ENCODE data around the gene SLC45A2. TPM values are rescaled to one million over a fixed set of nuclear protein-coding genes. Genes with fewer than 3 reads are reported as not detected.

SLC45A2 gene
- total RNA-seq, 4 donors from 2014 or later = 0.26 TPM; not detected in 3

DNA sequence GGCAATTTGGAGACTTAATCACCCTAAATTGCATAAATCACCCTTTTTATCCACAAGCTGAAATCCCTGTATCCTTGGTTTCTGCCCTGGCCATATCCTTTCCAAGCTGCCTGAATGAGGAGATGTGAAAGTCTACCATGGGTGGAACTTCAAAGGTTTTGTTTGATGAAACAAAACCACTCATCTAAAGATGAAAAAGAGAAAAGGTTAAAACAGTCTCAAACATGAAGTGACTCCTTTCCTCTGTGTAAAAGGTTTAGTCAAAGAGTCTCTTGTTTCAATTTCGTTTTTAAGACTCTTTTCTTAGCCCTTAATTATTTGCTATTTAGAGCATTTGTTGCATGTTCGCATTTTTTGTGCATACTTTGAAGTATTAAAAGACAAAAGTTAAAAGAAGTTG, 11.2 kb downstream of the SLC45A2 start:
- intact Hi-C loops (cut with DNase I) = no loop called here
- no peaks in the 10 kb centered on the region for H3K27me3 ChIP-seq
- no peak for DNase-seq (ENCODE audit: extremely low spot score)

DNA sequence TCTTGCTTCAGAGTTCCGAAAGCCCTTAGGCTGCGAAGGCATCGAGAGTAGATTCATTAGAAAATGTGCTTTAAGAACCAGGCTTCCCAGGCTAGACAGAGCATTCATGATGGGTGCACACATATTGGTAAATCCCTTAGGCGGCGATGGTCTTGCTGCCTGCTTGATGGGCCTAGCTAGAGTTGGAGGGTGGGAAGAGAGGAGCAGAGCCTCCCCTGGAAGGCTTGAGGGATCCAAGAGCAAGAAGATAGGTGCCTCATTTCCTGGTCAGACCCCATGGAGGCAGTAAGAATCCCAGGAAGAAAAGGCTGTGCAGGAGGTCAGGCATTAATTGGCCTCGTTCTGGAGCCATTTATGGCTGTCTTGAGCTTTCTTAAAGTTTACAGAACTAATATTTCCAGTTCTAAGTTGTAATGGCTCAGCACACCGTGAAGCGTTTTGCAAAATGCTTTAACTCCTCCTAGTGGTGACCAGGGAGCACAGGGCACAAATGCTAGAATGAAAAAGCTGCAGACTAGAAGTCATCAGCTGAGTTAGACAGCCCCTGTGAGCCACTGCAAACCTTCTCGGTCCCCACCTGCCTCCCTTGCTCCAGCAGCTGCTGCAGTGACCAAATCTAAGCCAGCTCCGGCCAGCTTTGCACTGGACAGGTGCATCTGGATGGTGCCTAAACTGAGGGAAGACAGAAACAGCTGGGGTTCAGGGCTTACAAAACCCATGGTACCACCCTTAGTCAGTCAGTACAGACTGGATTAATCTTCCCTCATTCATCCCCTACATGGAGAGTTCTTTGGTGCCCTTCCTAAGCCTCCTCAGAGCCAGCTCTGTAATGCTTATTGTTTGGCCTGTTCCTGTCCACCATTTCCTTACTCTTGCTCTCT, 14.7 kb downstream of the SLC45A2 start:
- H3K27ac ChIP-seq (replicated peaks in 1 of 4) = no peak overlapping the region
- no peaks in the 10 kb centered on the region for H3K27me3 ChIP-seq
- intact Hi-C loops (cut with DNase I) = loop anchor here (5.0 kb wide), 1 partner anchor 533 kb away; no protein-coding TSS in a partner anchor
- whole genome bisulfite sequencing = 54% methylated on average over 10 of the region's 10 CpGs
- H3K4me3 ChIP-seq = no peak overlapping the region
- H3K4me1 ChIP-seq = peaks cover 0 to 5% (median 0%) of the 10 kb centered on the region in 4 donors
- no peaks in the 10 kb centered on the region for H3K36me3 ChIP-seq
- no peak for TF ChIP-seq POLR2A (IDR thresholded peaks at IDR 0.05; ENCODE audit: low read depth)
- TF ChIP-seq, protein P1, sequence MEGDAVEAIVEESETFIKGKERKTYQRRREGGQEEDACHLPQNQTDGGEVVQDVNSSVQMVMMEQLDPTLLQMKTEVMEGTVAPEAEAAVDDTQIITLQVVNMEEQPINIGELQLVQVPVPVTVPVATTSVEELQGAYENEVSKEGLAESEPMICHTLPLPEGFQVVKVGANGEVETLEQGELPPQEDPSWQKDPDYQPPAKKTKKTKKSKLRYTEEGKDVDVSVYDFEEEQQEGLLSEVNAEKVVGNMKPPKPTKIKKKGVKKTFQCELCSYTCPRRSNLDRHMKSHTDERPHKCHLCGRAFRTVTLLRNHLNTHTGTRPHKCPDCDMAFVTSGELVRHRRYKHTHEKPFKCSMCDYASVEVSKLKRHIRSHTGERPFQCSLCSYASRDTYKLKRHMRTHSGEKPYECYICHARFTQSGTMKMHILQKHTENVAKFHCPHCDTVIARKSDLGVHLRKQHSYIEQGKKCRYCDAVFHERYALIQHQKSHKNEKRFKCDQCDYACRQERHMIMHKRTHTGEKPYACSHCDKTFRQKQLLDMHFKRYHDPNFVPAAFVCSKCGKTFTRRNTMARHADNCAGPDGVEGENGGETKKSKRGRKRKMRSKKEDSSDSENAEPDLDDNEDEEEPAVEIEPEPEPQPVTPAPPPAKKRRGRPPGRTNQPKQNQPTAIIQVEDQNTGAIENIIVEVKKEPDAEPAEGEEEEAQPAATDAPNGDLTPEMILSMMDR (IDR thresholded peaks at IDR 0.05) = peak; percentile 51 to 71 (median 63)
- no peak for DNase-seq (ENCODE audit: extremely low spot score)
- no peaks in the 10 kb centered on the region for H3K9me3 ChIP-seq

More for the DNA sequence above, 11.2 kb downstream of the SLC45A2 start:
- H3K36me3 ChIP-seq = no peaks in the 10 kb centered on the region
- 76% methylated on average over 2 of the region's 2 CpGs for WGBS
- peaks cover 0 to 19% (median 12%) of the 10 kb centered on the region in 4 donors for H3K4me1 ChIP-seq
- no peak overlapping the region for H3K27ac ChIP-seq (replicated peaks in 1 of 4)
- H3K9me3 ChIP-seq = no peaks in the 10 kb centered on the region
- no peak overlapping the region for H3K4me3 ChIP-seq
- TF ChIP-seq, protein P1 (IDR thresholded peaks at IDR 0.05) = no peak
- TF ChIP-seq POLR2A (IDR thresholded peaks at IDR 0.05; ENCODE audit: low read depth) (no peak), POLR2AphosphoS5 (IDR thresholded peaks at IDR 0.05) (no peak), EP300 (IDR thresholded peaks at IDR 0.05) (no peak)

DNA sequence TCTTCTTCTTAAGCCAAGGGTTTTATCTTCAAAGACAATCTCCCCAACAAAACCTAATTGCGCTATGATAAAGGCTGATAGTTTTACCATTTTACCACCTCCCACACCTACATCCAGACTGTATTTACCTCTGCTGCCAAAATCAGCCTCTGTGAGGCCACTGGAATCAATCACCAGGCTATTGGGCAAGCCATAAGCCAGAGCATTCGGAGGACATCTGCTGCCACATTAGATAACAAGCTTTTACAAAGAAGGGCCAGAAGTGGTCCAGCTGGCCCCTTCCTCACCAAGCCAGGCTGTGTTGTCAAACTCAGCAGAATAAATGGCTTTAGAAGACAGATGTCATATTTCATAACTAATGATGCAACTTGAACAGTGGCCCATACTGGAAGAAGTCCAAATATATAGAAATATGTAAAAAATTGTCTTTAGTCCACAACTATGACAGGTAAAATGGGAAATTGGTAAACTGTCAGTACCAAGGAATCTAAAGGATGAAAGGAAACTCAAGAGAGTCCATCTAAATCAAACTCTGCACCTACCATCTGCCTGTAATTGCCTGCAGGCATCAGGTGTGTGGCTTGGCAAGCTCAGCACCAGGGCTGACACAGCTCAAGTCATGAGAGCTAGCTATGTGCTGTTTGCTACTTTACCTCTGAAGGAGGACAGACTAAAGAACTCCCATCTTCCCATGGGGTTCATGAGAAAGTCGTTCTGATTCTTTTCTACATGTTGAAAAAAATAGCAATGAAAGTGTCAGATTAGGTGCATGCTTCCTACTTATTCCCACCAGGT, 16.1 kb downstream of the SLC45A2 start:
- H3K9me3 ChIP-seq = no peaks in the 10 kb centered on the region
- no peaks in the 10 kb centered on the region for H3K27me3 ChIP-seq
- no peak overlapping the region for H3K4me3 ChIP-seq
- peaks cover 0 to 5% (median 0%) of the 10 kb centered on the region in 4 donors for H3K4me1 ChIP-seq
- TF ChIP-seq POLR2A (IDR thresholded peaks at IDR 0.05; ENCODE audit: low read depth) (no peak), EP300 (IDR thresholded peaks at IDR 0.05) (no peak), POLR2AphosphoS5 (IDR thresholded peaks at IDR 0.05) (no peak)
- TF ChIP-seq, protein P1 (IDR thresholded peaks at IDR 0.05) = no peak
- DNase-seq (ENCODE audit: extremely low spot score) = no peak
- WGBS = 85% methylated on average over 3 of the region's 3 CpGs
- intact Hi-C loops (cut with DNase I) = loop anchor here (5.0 kb wide), 1 partner anchor 531 kb away; no protein-coding TSS in a partner anchor
- H3K36me3 ChIP-seq = no peaks in the 10 kb centered on the region
- H3K27ac ChIP-seq (replicated peaks in 1 of 4) = no peak overlapping the region

DNA sequence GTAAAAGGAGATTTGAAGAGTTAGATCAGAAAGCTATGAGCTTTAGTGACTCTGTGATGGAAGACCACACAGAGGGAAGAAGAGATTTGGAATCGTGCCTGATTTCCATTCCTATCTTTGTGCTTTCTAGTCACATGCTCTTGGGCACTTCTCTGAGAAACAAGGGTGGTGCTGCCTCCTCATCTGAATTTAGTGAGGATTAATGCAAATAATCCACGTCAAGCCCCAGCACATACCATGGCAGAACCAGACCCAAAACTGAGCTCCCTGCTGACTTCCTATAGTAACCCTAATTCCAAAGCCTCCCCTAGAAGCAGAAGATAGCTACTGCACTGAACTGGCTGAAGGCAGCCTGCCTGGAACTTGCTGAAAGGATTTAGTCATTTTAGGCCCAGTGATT, 17.7 kb downstream of the SLC45A2 start:
- no peaks in the 10 kb centered on the region for H3K27me3 ChIP-seq
- TF ChIP-seq POLR2AphosphoS5 (IDR thresholded peaks at IDR 0.05) (no peak), EP300 (IDR thresholded peaks at IDR 0.05) (no peak), POLR2A (IDR thresholded peaks at IDR 0.05; ENCODE audit: low read depth) (no peak)
- TF ChIP-seq, protein P1 (IDR thresholded peaks at IDR 0.05) = no peak
- DNase-seq (ENCODE audit: extremely low spot score) = no peak
- no peaks in the 10 kb centered on the region for H3K9me3 ChIP-seq
- intact Hi-C loops (cut with DNase I) = loop anchor here (5.0 kb wide), 1 partner anchor 530 kb away; no protein-coding TSS in a partner anchor
- no peak overlapping the region for H3K27ac ChIP-seq (replicated peaks in 1 of 4)
- H3K4me1 ChIP-seq = peaks cover 0 to 5% (median 0%) of the 10 kb centered on the region in 4 donors
- H3K4me3 ChIP-seq = no peak overlapping the region
- WGBS = 42% methylated on average over 2 of the region's 2 CpGs
- no peaks in the 10 kb centered on the region for H3K36me3 ChIP-seq
